ENCODE data around the gene SLC27A1. TPM values are rescaled to one million over a fixed set of nuclear protein-coding genes. Genes with fewer than 3 reads are reported as not detected.
A peak's percentile ranks its signal among the peaks of the same experiment; 100 is the strongest.

The SLC27A1 gene
- polyA plus RNA-seq, 1 of the 3 experiments (the other 2 are of a cell fraction), result 15.0 TPM

GRCh38 chr19:17539238-17540117, 69.2 kb downstream of the SLC27A1 start (continued):
- TF ChIP-seq REST (IDR thresholded peaks at IDR 0.05; ENCODE audit: low read depth, low read length) (peak; percentile 94), MAX (IDR thresholded peaks at IDR 0.05; ENCODE audit: low read depth) (peak; percentile 61), TCF12 (IDR thresholded peaks at IDR 0.05) (no peak), TAF1 (IDR thresholded peaks at IDR 0.05; ENCODE audit: borderline replicate concordance, low read depth, low read length) (no peak), RAD21 (IDR thresholded peaks at IDR 0.05; ENCODE audit: low read length) (peak; percentile 52), MXI1 (IDR thresholded peaks at IDR 0.05; ENCODE audit: low read depth, low read length) (peak; percentile 63; the same call in 1 of the 2 replicates)

- 81% methylated on average over 18 of the region's 30 CpGs for WGBS (ENCODE audit: low lambda C conversion rate)
- Histone ChIP-seq H3K9ac (no peak overlapping the region), H3K9me3 (no peaks in the 10 kb centered on the region), H3F3A (replicated peaks; ENCODE audit: insufficient read depth) (no peaks in the 10 kb centered on the region), H3K36me3 (replicated peaks in 1 of 2; ENCODE audit: control insufficient read depth in 1 of 2, insufficient read depth in 2 of 2, low read length in 1 of 2) (no peaks in the 10 kb centered on the region), H3K27me3 (ENCODE audit: insufficient read depth) (no peaks in the 10 kb centered on the region), H3K79me2 (ENCODE audit: insufficient read depth) (no peaks in the 10 kb centered on the region), H4K20me1 (ENCODE audit: insufficient read depth) (no peaks in the 10 kb centered on the region), H2AFZ (ENCODE audit: low read depth) (no peak overlapping the region), H3K9me2 (no peaks in the 10 kb centered on the region), H3K4me3 (ENCODE audit: low read depth in 2 of 2, low read length in 1 of 2) (no peak overlapping the region), H3K27ac (ENCODE audit: low read depth in 2 of 2, low read length in 1 of 2) (no peak overlapping the region), H3K4me2 (no peak overlapping the region), H3K4me1 (ENCODE audit: control insufficient read depth in 1 of 2, insufficient read depth in 2 of 2, low read depth in 1 of 2, low read length in 1 of 2) (no peaks in the 10 kb centered on the region; a peak in 1 of 4 replicates)
- DNase-seq, result no peak
- CTCF ChIA-PET, result interaction anchor here (0.8 to 2.2 kb wide), 7 partner anchors 11 to 149 kb away, joined by 3 to 7 read pairs (median 3); no protein-coding TSS in a partner anchor
- POLR2A ChIA-PET, result interaction anchor here (0.6 to 1.0 kb wide), 2 partner anchors 30 to 108 kb away, joined by 3 to 5 read pairs; no protein-coding TSS in a partner anchor
- TF ChIP-seq MEF2A (IDR thresholded peaks at IDR 0.05; ENCODE audit: borderline replicate concordance, low read depth), result no peak
- TF ChIP-seq RXRA (IDR thresholded peaks at IDR 0.05; ENCODE audit: borderline replicate concordance, low read depth), result no peak
- no peak for TF ChIP-seq USF1 (IDR thresholded peaks at IDR 0.05; ENCODE audit: borderline replicate concordance, low read depth)
- no peak for TF ChIP-seq FOSL2 (IDR thresholded peaks at IDR 0.05; ENCODE audit: borderline replicate concordance, low read depth)
- no peak for TF ChIP-seq GABPA (IDR thresholded peaks at IDR 0.05; ENCODE audit: low read depth)
- no peak for TF ChIP-seq PBX3 (IDR thresholded peaks at IDR 0.05)
- no peak for TF ChIP-seq REST (IDR thresholded peaks at IDR 0.05; ENCODE audit: low read depth, low read length)
- TF ChIP-seq TEAD4 (IDR thresholded peaks at IDR 0.05; ENCODE audit: borderline replicate concordance, insufficient read depth), result no peak
- no peak for TF ChIP-seq JUND (IDR thresholded peaks at IDR 0.05)
- no peak for TF ChIP-seq TCF12 (IDR thresholded peaks at IDR 0.05)
- no peak for TF ChIP-seq RAD21 (IDR thresholded peaks at IDR 0.05; ENCODE audit: low read length)
- TF ChIP-seq RFX5 (IDR thresholded peaks at IDR 0.05; ENCODE audit: low read length), result no peak
- no peak for TF ChIP-seq SMC3 (IDR thresholded peaks at IDR 0.05; ENCODE audit: low read depth, low read length)
- no peak for TF ChIP-seq NFIC (IDR thresholded peaks at IDR 0.05; ENCODE audit: borderline replicate concordance)
- no peak for TF ChIP-seq CTCF (IDR thresholded peaks at IDR 0.05)
- no peak for TF ChIP-seq TAF1 (IDR thresholded peaks at IDR 0.05; ENCODE audit: borderline replicate concordance, low read depth, low read length)
Measured at GRCh38 chr19:17540174-17540573, 69.8 kb downstream of the SLC27A1 start.
